ENCODE measurements around the gene TMEM269. TPM values are rescaled to one million over a fixed set of nuclear protein-coding genes. Genes with fewer than 3 reads are reported as not detected.
"Not testable (repeated sequence)": the region's sequence is repeated elsewhere in the genome, so short reads cannot be mapped to it uniquely, and the experiment has no call there.

Gene TMEM269
- total RNA-seq, 2 experiments from 2014 or later, result 0.24 to 0.57 TPM

DNA sequence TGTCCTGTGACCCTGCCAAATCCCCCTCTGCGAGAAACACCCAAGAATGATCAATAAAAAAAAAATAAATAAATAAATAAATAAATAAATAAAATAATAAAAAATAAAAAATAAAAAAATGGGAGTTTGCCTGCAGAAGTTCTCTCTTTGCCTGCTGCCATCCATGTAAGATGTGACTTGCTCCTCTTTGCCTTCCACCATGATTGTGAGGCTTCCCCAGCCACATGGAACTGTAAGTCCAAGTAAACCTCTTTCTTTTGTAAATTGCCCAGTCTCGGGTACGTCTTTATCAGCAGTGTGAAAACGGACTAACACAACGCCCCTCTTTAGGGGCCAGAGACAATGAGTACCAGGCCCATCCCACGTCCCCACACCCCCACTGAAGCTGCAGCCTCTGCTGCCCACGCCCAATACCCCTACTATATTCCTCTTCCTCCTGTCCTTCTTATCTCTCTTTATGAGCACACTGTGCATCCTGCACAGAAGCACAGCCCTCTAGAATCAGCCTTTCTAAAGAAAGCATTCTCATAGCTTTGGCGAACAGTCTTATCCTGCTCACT is 33.2 kb upstream of the TMEM269 start:
- DNase-seq; H3K9me3 Mint-ChIP-seq; H3K27me3 Mint-ChIP-seq (ENCODE audit: low read depth); H3K4me3 Mint-ChIP-seq; intact Hi-C loops (cut with micrococcal nuclease); CTCF ChIA-PET; H3K4me1 Mint-ChIP-seq (ENCODE audit: low read depth); H3K27ac Mint-ChIP-seq: not testable (repeated sequence)
- H3K36me3 Mint-ChIP-seq (ENCODE audit: low read depth), result peaks cover 43% of the 10 kb centered on the region

GRCh38 chr1:42752284-42752683 is 32.5 kb upstream of the TMEM269 start:
- CTCF ChIA-PET, result interaction anchor here (0.6 to 0.9 kb wide), 2 partner anchors 12 to 19 kb away, joined by 4 to 5 read pairs; no protein-coding TSS in a partner anchor
- no peak for DNase-seq
- Mint-ChIP-seq H3K36me3 (ENCODE audit: low read depth) (peaks cover 45% of the 10 kb centered on the region), H3K9me3 (no peaks in the 10 kb centered on the region), H3K4me3 (no peak overlapping the region), H3K4me1 (ENCODE audit: low read depth) (no peaks in the 10 kb centered on the region), H3K27ac (no peak overlapping the region), H3K27me3 (ENCODE audit: low read depth) (no peaks in the 10 kb centered on the region)
- intact Hi-C loops (cut with micrococcal nuclease), result no loop called here

DNA sequence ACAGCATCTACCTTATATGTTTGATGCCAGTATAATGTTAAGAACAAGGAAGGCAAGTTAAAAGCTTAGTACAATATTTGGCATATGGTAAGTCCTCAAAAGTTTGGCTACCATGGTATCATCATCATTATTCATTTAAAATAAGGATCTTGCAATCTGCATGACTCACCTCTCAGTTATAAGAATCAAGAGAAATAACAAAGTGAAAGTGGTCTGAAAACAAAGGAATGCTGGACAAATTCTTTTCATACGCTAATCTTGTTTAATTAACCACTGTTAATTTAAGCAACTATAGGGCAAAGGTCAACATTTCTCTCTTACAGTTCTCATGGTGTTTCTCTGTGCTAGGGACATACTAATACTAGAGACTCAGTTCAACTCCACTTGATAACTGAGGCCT is 31.7 kb upstream of the TMEM269 start:
- CTCF ChIA-PET, result interaction anchor here (0.9 kb wide), 1 partner anchor 11 kb away, joined by 4 read pairs; no protein-coding TSS in a partner anchor
- DNase-seq, result no peak
- peaks cover 50% of the 10 kb centered on the region for H3K36me3 Mint-ChIP-seq (ENCODE audit: low read depth)
- no peaks in the 10 kb centered on the region for H3K9me3 Mint-ChIP-seq
- no peak overlapping the region for H3K4me3 Mint-ChIP-seq
- intact Hi-C loops (cut with micrococcal nuclease), result no loop called here
- H3K4me1 Mint-ChIP-seq (ENCODE audit: low read depth), result no peaks in the 10 kb centered on the region
- no peak overlapping the region for H3K27ac Mint-ChIP-seq
- no peaks in the 10 kb centered on the region for H3K27me3 Mint-ChIP-seq (ENCODE audit: low read depth)

GRCh38 chr1:42756956-42757891 is 27.6 kb upstream of the TMEM269 start:
- H3K27me3 Mint-ChIP-seq (ENCODE audit: low read depth), result no peaks in the 10 kb centered on the region
- intact Hi-C loops (cut with micrococcal nuclease), result no loop called here
- no peak for DNase-seq

DNA sequence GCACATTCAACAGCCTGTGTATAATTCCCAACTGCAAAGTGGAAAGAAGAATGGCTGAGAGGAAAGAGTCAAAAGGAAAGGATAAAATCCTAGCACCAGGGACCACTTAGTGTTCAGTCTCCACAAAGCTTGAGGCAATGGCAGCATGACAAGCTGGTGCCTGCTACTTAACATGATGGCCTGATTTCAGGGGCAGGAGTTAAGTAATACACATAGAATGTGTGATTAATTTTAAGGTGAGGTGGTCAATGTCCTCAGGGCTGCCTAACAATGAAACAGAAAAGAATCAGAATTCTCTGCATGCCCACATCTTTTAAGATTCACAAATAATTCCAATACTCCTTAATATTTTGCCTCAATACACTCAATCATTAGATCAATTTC is 26.9 kb upstream of the TMEM269 start:
- Mint-ChIP-seq H3K36me3 (ENCODE audit: low read depth) (peaks cover 31% of the 10 kb centered on the region), H3K4me1 (ENCODE audit: low read depth) (peaks cover 4% of the 10 kb centered on the region), H3K27ac (no peak overlapping the region), H3K9me3 (no peaks in the 10 kb centered on the region), H3K4me3 (no peak overlapping the region), H3K27me3 (ENCODE audit: low read depth) (no peaks in the 10 kb centered on the region)
- CTCF ChIA-PET, result interaction anchor here (1.5 to 3.0 kb wide), 2 partner anchors 10 kb away, joined by 3 to 15 read pairs; partner anchors contain the start of genes C1orf50 and P3H1
- DNase-seq, result no peak
- intact Hi-C loops (cut with micrococcal nuclease), result no loop called here

More at GRCh38 chr1:42756956-42757891, 27.6 kb upstream of the TMEM269 start:
- H3K4me1 Mint-ChIP-seq (ENCODE audit: low read depth), result no peaks in the 10 kb centered on the region
- CTCF ChIA-PET, result interaction anchor here (1.5 to 3.0 kb wide), 2 partner anchors 10 to 11 kb away, joined by 3 to 15 read pairs; partner anchors contain the start of genes C1orf50 and P3H1
- H3K36me3 Mint-ChIP-seq (ENCODE audit: low read depth), result peaks cover 34% of the 10 kb centered on the region
- H3K4me3 Mint-ChIP-seq, result no peak overlapping the region
- no peak overlapping the region for H3K27ac Mint-ChIP-seq
- no peaks in the 10 kb centered on the region for H3K9me3 Mint-ChIP-seq

- CTCF ChIA-PET, result interaction anchor here (3.0 kb wide), 1 partner anchor 9 kb away, joined by 15 read pairs; the partner anchor contains the start of genes C1orf50 and P3H1
- DNase-seq, result no peak
- H3K27ac Mint-ChIP-seq, result no peak overlapping the region
- intact Hi-C loops (cut with micrococcal nuclease), result no loop called here
- no peak overlapping the region for H3K4me3 Mint-ChIP-seq
- peaks cover 5% of the 10 kb centered on the region for H3K4me1 Mint-ChIP-seq (ENCODE audit: low read depth)
- H3K9me3 Mint-ChIP-seq, result no peaks in the 10 kb centered on the region
- peaks cover 28% of the 10 kb centered on the region for H3K36me3 Mint-ChIP-seq (ENCODE audit: low read depth)
- H3K27me3 Mint-ChIP-seq (ENCODE audit: low read depth), result no peaks in the 10 kb centered on the region
Observed at GRCh38 chr1:42758641-42759040, 26.1 kb upstream of the TMEM269 start.

- Mint-ChIP-seq H3K27ac (no peak overlapping the region), H3K4me3 (no peak overlapping the region), H3K27me3 (ENCODE audit: low read depth) (no peaks in the 10 kb centered on the region), H3K36me3 (ENCODE audit: low read depth) (peaks cover 24% of the 10 kb centered on the region), H3K4me1 (ENCODE audit: low read depth) (peaks cover 8% of the 10 kb centered on the region), H3K9me3 (no peaks in the 10 kb centered on the region)
- CTCF ChIA-PET, result interaction anchor here (0.6 to 3.0 kb wide), 2 partner anchors 9 to 97 kb away, joined by 3 to 15 read pairs; partner anchors contain the start of genes C1orf50 and P3H1
- DNase-seq, result no peak
- intact Hi-C loops (cut with micrococcal nuclease), result no loop called here
Observed at GRCh38 chr1:42759114-42759513, 25.7 kb upstream of the TMEM269 start.

DNA sequence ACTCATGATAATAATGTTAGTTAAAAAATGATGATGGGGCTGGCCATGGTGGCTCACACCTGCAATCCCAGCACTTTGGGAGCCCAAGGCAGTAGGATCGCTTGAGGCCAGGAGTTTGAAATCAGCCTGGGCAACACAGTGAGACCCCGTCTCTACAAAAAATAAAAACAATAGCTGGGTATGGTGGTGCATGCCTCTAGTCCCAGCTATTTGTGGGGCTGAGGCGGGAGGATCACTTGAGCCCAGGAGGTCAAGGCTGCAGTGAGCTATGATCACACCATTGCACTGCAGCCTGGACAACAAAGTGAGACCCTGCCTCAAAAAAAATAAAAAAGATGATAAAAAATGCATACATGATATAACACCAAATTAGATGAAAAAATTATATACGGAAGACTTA is 23.2 kb upstream of the TMEM269 start:
- DNase-seq, result no peak
- H3K4me1 Mint-ChIP-seq (ENCODE audit: low read depth), result peaks cover 8% of the 10 kb centered on the region
- H3K9me3 Mint-ChIP-seq, result no peaks in the 10 kb centered on the region
- H3K4me3 Mint-ChIP-seq, result no peak overlapping the region
- no peaks in the 10 kb centered on the region for H3K27me3 Mint-ChIP-seq (ENCODE audit: low read depth)
- intact Hi-C loops (cut with micrococcal nuclease), result no loop called here
- H3K36me3 Mint-ChIP-seq (ENCODE audit: low read depth), result peaks cover 10% of the 10 kb centered on the region
- H3K27ac Mint-ChIP-seq, result no peak overlapping the region
- CTCF ChIA-PET, result no interaction called here

DNA sequence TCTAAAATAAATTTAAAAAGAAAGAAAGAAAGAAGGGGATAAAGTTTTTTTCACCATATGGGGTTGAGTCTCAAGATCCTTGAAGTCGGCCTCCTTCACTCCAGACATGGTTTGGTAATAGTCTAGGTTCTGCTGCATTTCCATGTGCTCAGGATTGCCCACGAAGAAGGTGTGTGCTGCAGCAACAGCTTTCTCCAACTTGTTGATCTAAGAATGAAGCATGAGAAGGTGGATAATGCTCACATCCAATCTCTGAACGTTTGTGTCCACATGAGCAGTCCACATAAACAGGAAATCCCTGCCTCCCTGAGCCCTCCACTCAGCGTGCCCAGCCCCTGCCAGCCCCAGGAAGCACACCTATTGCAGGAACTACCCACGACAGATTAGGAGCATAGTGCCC is 22.5 kb upstream of the TMEM269 start:
- CTCF ChIA-PET, result interaction anchor here (0.5 to 1.0 kb wide), 3 partner anchors 16 to 269 kb away, joined by 3 read pairs; no protein-coding TSS in a partner anchor
- H3K27ac Mint-ChIP-seq, result no peak overlapping the region
- H3K4me1 Mint-ChIP-seq (ENCODE audit: low read depth), result peaks cover 8% of the 10 kb centered on the region
- H3K27me3 Mint-ChIP-seq (ENCODE audit: low read depth), result no peaks in the 10 kb centered on the region
- intact Hi-C loops (cut with micrococcal nuclease), result no loop called here
- no peak for DNase-seq
- no peaks in the 10 kb centered on the region for H3K9me3 Mint-ChIP-seq
- H3K4me3 Mint-ChIP-seq, result no peak overlapping the region
- peaks cover 8% of the 10 kb centered on the region for H3K36me3 Mint-ChIP-seq (ENCODE audit: low read depth)

DNA sequence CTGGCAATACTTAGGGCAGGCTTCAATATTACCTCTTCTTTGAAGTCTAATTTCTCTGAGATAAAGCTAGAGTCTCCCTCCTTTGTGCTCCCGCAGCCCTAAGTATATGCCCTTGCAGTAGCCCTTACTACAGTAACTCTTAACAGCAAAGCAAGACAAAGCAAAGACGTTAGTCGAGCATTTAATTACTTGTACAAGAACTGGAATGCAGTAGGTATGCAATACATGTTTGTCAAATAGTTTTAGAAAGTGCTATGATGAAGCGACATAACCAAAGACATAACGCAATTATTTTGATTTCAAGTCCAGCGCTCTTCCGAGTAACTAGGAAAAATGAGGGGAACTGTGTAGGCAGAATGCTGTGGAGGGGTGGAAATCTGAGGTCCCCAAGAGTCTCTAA is 19.5 kb upstream of the TMEM269 start:
- CTCF ChIA-PET, result interaction anchor here (0.8 to 4.3 kb wide), 4 partner anchors 12 to 81 kb away, joined by 3 to 23 read pairs (median 4); partner anchors contain the start of gene ZNF691
- DNase-seq, result no peak
- Mint-ChIP-seq H3K27ac (no peak overlapping the region), H3K36me3 (ENCODE audit: low read depth) (peaks cover 14% of the 10 kb centered on the region), H3K27me3 (ENCODE audit: low read depth) (no peaks in the 10 kb centered on the region), H3K9me3 (no peaks in the 10 kb centered on the region), H3K4me1 (ENCODE audit: low read depth) (peaks cover 29% of the 10 kb centered on the region), H3K4me3 (no peak overlapping the region)
- intact Hi-C loops (cut with micrococcal nuclease), result loop anchor here (5.0 kb wide), 1 partner anchor 407 kb away; the partner anchor contains the start of genes CFAP57 and EBNA1BP2

GRCh38 chr1:42765832-42766740 is 18.7 kb upstream of the TMEM269 start:
- Mint-ChIP-seq H3K4me3 (no peak overlapping the region), H3K27me3 (ENCODE audit: low read depth) (no peaks in the 10 kb centered on the region), H3K9me3 (no peaks in the 10 kb centered on the region), H3K27ac (peak overlapping the region; percentile 73), H3K36me3 (ENCODE audit: low read depth) (peaks cover 16% of the 10 kb centered on the region), H3K4me1 (ENCODE audit: low read depth) (peaks cover 34% of the 10 kb centered on the region)
- DNase-seq, result peak; percentile 46
- intact Hi-C loops (cut with micrococcal nuclease), result loop anchor here (2.0 to 5.0 kb wide), 5 partner anchors 107 to 593 kb away; partner anchors contain the start of genes CDC20, CFAP57, EBNA1BP2 and PPCS
- CTCF ChIA-PET, result interaction anchor here (0.7 to 4.3 kb wide), 13 partner anchors 8 to 833 kb away, joined by 3 to 23 read pairs (median 4); partner anchors contain the start of genes ERMAP, PPIH and ZNF691
